ENCODE measurements around the gene KCNK16.

The KCNK16 gene

GRCh38 chr6:39360378-39360777 lies 37.9 kb upstream of the KCNK16 start:
- Histone ChIP-seq H3K36me3 (ENCODE audit: control insufficient read depth, low read length) (no peaks in the 10 kb centered on the region), H3K79me2 (ENCODE audit: control insufficient read depth, low read length) (no peaks in the 10 kb centered on the region), H3K4me1 (ENCODE audit: control insufficient read depth, low read length) (no peaks in the 10 kb centered on the region), H3K4me2 (ENCODE audit: low read length) (no peak overlapping the region), H4K20me1 (ENCODE audit: control insufficient read depth, insufficient read depth, low read depth, low read length) (no peaks in the 10 kb centered on the region), H3K27me3 (ENCODE audit: control insufficient read depth, low read length) (no peaks in the 10 kb centered on the region), H3F3A (ENCODE audit: control insufficient read depth, insufficient read depth) (no peaks in the 10 kb centered on the region), H3K27ac (ENCODE audit: low read depth, low read length) (no peak overlapping the region), H3K9me2 (replicated peaks; ENCODE audit: control insufficient read depth, low read length) (no peaks in the 10 kb centered on the region), H3K4me3 (ENCODE audit: low read length) (no peak overlapping the region), H3K9me3 (ENCODE audit: control insufficient read depth, insufficient read depth, low read length) (no peaks in the 10 kb centered on the region)
- no peak for TF ChIP-seq EZH2phosphoT487 (IDR thresholded peaks at IDR 0.05; ENCODE audit: borderline replicate concordance, low read length)
- TF ChIP-seq, protein P1, sequence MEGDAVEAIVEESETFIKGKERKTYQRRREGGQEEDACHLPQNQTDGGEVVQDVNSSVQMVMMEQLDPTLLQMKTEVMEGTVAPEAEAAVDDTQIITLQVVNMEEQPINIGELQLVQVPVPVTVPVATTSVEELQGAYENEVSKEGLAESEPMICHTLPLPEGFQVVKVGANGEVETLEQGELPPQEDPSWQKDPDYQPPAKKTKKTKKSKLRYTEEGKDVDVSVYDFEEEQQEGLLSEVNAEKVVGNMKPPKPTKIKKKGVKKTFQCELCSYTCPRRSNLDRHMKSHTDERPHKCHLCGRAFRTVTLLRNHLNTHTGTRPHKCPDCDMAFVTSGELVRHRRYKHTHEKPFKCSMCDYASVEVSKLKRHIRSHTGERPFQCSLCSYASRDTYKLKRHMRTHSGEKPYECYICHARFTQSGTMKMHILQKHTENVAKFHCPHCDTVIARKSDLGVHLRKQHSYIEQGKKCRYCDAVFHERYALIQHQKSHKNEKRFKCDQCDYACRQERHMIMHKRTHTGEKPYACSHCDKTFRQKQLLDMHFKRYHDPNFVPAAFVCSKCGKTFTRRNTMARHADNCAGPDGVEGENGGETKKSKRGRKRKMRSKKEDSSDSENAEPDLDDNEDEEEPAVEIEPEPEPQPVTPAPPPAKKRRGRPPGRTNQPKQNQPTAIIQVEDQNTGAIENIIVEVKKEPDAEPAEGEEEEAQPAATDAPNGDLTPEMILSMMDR (IDR thresholded peaks at IDR 0.05; ENCODE audit: low read depth, low read length, poor library complexity, severe bottlenecking): no peak

DNA sequence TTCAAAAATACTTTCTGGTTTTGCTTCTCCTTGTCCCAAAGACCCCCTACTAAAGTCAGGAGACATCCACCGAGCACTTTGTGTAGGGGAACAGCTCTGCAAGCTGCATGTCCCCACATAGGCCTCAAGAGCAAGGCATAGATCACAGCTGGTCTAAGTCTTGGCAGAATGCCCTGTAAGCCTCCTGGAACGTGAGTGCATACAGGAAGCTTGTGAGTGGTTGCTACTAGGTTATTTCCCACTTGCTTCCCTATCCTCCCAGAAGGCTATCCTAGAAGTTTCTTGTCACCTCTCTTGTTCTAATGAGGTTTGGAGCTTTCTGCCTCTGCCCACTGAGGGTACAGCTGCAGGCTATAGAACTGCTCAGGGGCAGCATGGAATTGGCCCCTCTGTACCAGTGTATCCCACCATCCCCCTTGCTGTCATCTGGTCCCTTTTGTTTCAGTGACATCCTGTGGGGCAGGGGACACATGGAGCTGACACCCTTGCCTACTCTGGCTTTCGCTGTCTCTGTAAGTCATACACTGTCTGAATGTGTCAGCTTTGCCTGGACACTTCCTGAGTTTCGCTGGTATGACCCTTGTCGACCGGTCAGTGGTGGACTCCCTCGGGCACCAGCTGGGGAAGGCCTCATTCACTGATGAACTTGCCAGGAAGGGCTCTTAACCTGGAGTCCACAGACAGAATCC lies 35.6 kb upstream of the KCNK16 start:
- Histone ChIP-seq H3K4me2 (ENCODE audit: low read length) (no peak overlapping the region), H3K9me3 (ENCODE audit: control insufficient read depth, insufficient read depth, low read length) (no peaks in the 10 kb centered on the region), H3K27ac (ENCODE audit: low read depth, low read length) (no peak overlapping the region), H4K20me1 (ENCODE audit: control insufficient read depth, insufficient read depth, low read depth, low read length) (no peaks in the 10 kb centered on the region), H3K79me2 (ENCODE audit: control insufficient read depth, low read length) (no peaks in the 10 kb centered on the region), H3K4me3 (ENCODE audit: low read length) (no peak overlapping the region), H3K4me1 (ENCODE audit: control insufficient read depth, low read length) (no peaks in the 10 kb centered on the region), H3K27me3 (ENCODE audit: control insufficient read depth, low read length) (no peaks in the 10 kb centered on the region), H3F3A (ENCODE audit: control insufficient read depth, insufficient read depth) (no peaks in the 10 kb centered on the region), H3K36me3 (ENCODE audit: control insufficient read depth, low read length) (no peaks in the 10 kb centered on the region), H3K9me2 (replicated peaks; ENCODE audit: control insufficient read depth, low read length) (no peaks in the 10 kb centered on the region)
- no peak for TF ChIP-seq EZH2phosphoT487 (IDR thresholded peaks at IDR 0.05; ENCODE audit: borderline replicate concordance, low read length)
- TF ChIP-seq, protein P1 (IDR thresholded peaks at IDR 0.05; ENCODE audit: low read depth, low read length, poor library complexity, severe bottlenecking): no peak

DNA sequence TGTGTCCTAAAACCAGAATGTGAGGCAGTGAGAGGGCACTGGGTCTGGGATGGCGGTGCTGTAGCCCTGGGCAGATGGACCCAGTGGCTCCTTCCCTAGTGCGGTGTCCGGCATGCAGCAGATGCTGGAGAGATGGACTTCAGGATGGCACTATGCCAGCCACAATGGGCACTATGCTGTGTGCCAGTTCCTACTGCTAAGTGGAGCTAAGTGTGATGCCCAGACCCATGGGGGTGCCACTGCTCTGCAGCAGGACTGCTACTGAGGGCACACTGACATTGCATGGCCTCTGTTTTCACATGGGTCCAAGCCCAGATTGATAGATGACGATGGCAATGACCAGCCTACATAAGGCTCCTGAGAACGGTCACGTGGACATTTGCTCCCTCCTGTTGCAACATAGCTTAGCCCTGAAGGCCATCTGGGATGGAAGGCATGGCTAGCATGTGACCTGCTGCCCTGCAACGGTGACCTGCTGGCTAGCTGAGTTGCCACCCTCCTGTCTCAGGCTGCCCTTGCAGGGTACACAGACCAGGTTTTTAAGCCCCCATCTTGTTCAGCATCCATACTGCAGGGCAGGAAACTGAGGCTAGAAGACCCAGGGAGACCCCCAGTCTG lies 31.3 kb upstream of the KCNK16 start:
- Histone ChIP-seq H4K20me1 (ENCODE audit: control insufficient read depth, insufficient read depth, low read depth, low read length) (no peaks in the 10 kb centered on the region), H3K27me3 (ENCODE audit: control insufficient read depth, low read length) (no peaks in the 10 kb centered on the region)

More for the DNA sequence above, 31.3 kb upstream of the KCNK16 start:
- TF ChIP-seq EZH2phosphoT487 (IDR thresholded peaks at IDR 0.05; ENCODE audit: borderline replicate concordance, low read length): no peak
- TF ChIP-seq, protein P1 (IDR thresholded peaks at IDR 0.05; ENCODE audit: low read depth, low read length, poor library complexity, severe bottlenecking): no peak
- no peaks in the 10 kb centered on the region for H3K36me3 ChIP-seq (ENCODE audit: control insufficient read depth, low read length)
- no peaks in the 10 kb centered on the region for H3K9me3 ChIP-seq (ENCODE audit: control insufficient read depth, insufficient read depth, low read length)
- H3K79me2 ChIP-seq (ENCODE audit: control insufficient read depth, low read length): no peaks in the 10 kb centered on the region
- no peaks in the 10 kb centered on the region for H3K4me1 ChIP-seq (ENCODE audit: control insufficient read depth, low read length)
- no peak overlapping the region for H3K27ac ChIP-seq (ENCODE audit: low read depth, low read length)
- H3K4me3 ChIP-seq (ENCODE audit: low read length): no peak overlapping the region
- H3K4me2 ChIP-seq (ENCODE audit: low read length): no peak overlapping the region
- no peaks in the 10 kb centered on the region for H3F3A ChIP-seq (ENCODE audit: control insufficient read depth, insufficient read depth)
- H3K9me2 ChIP-seq (replicated peaks; ENCODE audit: control insufficient read depth, low read length): no peaks in the 10 kb centered on the region

Measured in DOHH2 (cell line).